ENCODE results near the gene TMEM245.

The TMEM245 gene

DNA sequence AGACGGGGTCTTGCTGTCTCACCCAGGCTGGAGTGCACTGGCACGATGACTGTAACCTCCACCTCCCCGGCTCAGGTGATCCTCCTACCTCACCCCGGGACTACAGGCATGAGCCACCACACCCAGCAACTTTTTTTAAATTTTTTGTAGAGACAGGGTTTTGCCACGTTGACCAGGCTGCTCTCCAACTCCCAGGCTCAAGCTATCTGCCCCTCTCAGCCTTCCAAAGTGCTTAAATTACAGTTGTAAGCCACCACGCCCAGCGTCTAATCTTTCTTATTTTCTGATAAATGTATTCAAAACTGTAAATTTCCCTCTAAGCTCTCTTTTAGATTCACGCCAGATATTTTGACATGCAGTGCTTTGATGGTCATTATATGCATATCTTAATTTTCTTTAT is 37.0 kb upstream of the TMEM245 start:
- no peak overlapping the region for H3K4me3 ChIP-seq (ENCODE audit: low read depth, low read length)
- TF ChIP-seq, protein P1, sequence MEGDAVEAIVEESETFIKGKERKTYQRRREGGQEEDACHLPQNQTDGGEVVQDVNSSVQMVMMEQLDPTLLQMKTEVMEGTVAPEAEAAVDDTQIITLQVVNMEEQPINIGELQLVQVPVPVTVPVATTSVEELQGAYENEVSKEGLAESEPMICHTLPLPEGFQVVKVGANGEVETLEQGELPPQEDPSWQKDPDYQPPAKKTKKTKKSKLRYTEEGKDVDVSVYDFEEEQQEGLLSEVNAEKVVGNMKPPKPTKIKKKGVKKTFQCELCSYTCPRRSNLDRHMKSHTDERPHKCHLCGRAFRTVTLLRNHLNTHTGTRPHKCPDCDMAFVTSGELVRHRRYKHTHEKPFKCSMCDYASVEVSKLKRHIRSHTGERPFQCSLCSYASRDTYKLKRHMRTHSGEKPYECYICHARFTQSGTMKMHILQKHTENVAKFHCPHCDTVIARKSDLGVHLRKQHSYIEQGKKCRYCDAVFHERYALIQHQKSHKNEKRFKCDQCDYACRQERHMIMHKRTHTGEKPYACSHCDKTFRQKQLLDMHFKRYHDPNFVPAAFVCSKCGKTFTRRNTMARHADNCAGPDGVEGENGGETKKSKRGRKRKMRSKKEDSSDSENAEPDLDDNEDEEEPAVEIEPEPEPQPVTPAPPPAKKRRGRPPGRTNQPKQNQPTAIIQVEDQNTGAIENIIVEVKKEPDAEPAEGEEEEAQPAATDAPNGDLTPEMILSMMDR (IDR thresholded peaks at IDR 0.05; ENCODE audit: low read depth, low read length) = no peak
- TF ChIP-seq MYC (IDR thresholded peaks at IDR 0.05; ENCODE audit: low read depth, low read length) (no peak), POLR2A (IDR thresholded peaks at IDR 0.05; ENCODE audit: extremely low read depth, insufficient read length) (no peak)
- TF ChIP-seq, protein P2, sequence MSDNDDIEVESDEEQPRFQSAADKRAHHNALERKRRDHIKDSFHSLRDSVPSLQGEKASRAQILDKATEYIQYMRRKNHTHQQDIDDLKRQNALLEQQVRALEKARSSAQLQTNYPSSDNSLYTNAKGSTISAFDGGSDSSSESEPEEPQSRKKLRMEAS (IDR thresholded peaks at IDR 0.05; ENCODE audit: low read depth, low read length) = no peak
- DNase-seq (ENCODE audit: low read depth) = no peak

DNA sequence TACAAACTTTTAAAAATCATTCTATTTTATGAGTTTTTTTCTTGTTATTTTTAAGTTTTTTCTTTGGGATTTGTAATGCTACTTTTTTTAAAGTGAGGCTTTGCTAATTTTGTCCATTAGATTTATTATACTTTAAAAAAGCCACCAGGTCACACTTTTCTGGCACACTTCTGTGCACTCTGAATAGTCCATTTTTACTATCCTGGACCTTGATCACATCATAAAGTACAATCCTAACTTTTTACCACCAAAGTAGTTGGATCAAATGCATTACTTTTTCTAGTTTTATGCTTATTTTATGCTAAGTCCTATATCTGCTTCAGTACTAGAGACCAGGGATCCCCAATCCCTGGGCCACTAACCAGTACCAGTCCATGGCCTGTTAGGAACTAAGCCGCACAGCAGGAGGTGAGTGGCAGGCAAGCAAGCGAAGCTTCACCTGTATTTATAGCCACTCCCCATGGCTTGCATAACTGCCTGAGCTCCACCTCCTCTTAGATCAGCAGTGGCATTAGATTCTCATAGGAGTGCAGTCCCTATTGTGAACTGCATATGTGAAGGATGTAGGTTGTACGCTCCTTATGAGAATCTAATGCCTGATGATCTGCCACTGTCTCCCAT is 31.3 kb upstream of the TMEM245 start:
- no peak overlapping the region for H3K4me3 ChIP-seq (ENCODE audit: low read depth, low read length)
- DNase-seq (ENCODE audit: low read depth) = no peak
- TF ChIP-seq, protein P1 (IDR thresholded peaks at IDR 0.05; ENCODE audit: low read depth, low read length) = no peak

DNA sequence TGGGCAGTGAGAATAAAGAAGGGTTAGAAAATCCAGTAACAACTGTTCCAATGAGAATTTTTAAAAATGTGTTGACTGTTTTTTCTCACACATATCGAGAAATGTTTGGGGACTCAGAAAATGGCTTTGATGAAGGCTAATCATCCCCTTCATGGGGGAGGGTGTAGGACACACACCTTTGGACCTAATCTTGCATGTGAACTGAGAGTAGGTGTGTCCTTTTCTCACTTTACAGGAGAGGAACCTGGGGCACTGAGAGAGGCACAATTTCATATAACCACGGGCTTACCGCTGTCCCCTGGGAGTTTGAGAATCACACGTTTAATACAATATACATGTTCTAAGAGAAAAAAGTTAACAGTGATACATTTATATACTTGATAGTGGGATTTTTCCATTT is 30.0 kb upstream of the TMEM245 start:
- DNase-seq (ENCODE audit: low read depth) = no peak
- H3K4me3 ChIP-seq (ENCODE audit: low read depth, low read length) = no peak overlapping the region
- TF ChIP-seq, protein P2 (IDR thresholded peaks at IDR 0.05; ENCODE audit: low read depth, low read length) = no peak
- TF ChIP-seq POLR2A (IDR thresholded peaks at IDR 0.05; ENCODE audit: extremely low read depth, insufficient read length) (no peak), MYC (IDR thresholded peaks at IDR 0.05; ENCODE audit: low read depth, low read length) (no peak)
- TF ChIP-seq, protein P1 (IDR thresholded peaks at IDR 0.05; ENCODE audit: low read depth, low read length) = no peak

DNA sequence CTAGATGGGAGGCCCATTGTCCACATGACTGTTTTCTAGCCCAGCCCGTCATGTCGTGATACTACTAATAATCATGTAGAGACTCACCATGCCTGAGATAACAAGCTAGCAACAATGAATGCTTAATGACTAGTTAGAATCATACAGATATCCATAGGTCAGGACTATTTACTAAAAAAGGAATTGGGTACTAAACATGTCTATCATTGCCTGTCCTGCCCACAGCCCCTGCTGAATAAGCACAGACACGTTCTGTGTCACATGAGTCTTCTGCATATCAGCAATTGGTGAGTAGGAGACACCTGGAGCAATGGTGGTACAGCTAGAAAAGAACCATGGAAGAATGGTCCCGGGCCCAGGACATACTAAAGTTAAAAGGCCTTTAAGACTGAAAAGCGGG is 29.3 kb upstream of the TMEM245 start:
- no peak for DNase-seq (ENCODE audit: low read depth)
- TF ChIP-seq, protein P1 (IDR thresholded peaks at IDR 0.05; ENCODE audit: low read depth, low read length) = no peak
- TF ChIP-seq POLR2A (IDR thresholded peaks at IDR 0.05; ENCODE audit: extremely low read depth, insufficient read length) = no peak
- TF ChIP-seq, protein P2 (IDR thresholded peaks at IDR 0.05; ENCODE audit: low read depth, low read length) = no peak
- TF ChIP-seq MYC (IDR thresholded peaks at IDR 0.05; ENCODE audit: low read depth, low read length) = no peak

DNA sequence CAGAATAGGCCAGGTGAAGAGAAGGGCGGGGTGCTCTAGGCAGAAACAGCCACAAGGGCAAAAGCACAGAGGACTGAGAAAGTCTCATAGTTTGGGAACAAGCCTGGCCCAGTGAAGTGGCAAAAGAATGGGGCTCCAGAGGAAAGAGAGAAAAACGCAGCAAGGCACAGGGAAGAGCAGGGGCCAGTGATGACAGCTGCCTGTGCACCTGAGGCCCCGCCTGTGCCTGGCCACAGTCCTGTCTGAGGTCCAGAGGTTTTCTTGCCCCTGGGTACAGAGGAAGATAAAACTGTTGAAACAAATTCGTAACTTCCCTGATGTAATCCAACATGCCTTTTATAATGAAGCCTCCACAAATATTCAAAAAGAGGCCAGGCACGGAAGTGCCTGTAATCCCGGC is 25.3 kb upstream of the TMEM245 start:
- H3K4me3 ChIP-seq (ENCODE audit: low read depth, low read length) = no peak overlapping the region
- no peak for DNase-seq (ENCODE audit: low read depth)
- TF ChIP-seq, protein P1 (IDR thresholded peaks at IDR 0.05; ENCODE audit: low read depth, low read length) = no peak
- TF ChIP-seq POLR2A (IDR thresholded peaks at IDR 0.05; ENCODE audit: extremely low read depth, insufficient read length) (no peak), MYC (IDR thresholded peaks at IDR 0.05; ENCODE audit: low read depth, low read length) (no peak)
- TF ChIP-seq, protein P2 (IDR thresholded peaks at IDR 0.05; ENCODE audit: low read depth, low read length) = no peak

More for the DNA sequence above, 29.3 kb upstream of the TMEM245 start:
- H3K4me3 ChIP-seq (ENCODE audit: low read depth, low read length) = no peak overlapping the region
